RWPE1 (cell line): ENCODE measurements around the gene CTU2.

Experiments used
- CTCF ChIA-PET: fragments of 350-600 bp; sonication (Branson Sonifier 250); formaldehyde crosslinking; extraction: SDS; loops from one replicate; lab custom pipeline; 2021; lab: Yijun Ruan, JAX
- POLR2A ChIA-PET: fragments of 400-600 bp; formaldehyde crosslinking; extraction: SDS; loops from one replicate; lab custom pipeline; 2020; ENCODE audit warnings: antibody characterized with exemption; ENCODE audit not compliant: low non-redundant PET; lab: Yijun Ruan, JAX
- DNase-seq: peaks from one replicate; pipeline ENCODE4 v3.0.0; 2012; ENCODE audit warnings: low spot score
- H3K27ac ChIP-seq: fragments of 450-650 bp; 2 replicates; pipeline ENCODE4 v1.5.1; 2017
- CTCF ChIP-seq: fragments of 450-650 bp; conservative IDR thresholded peaks from 2 replicates; pipeline ENCODE4 v1.5.1; 2017; ENCODE audit warnings: low read depth, mild to moderate bottlenecking

The CTU2 gene

DNA sequence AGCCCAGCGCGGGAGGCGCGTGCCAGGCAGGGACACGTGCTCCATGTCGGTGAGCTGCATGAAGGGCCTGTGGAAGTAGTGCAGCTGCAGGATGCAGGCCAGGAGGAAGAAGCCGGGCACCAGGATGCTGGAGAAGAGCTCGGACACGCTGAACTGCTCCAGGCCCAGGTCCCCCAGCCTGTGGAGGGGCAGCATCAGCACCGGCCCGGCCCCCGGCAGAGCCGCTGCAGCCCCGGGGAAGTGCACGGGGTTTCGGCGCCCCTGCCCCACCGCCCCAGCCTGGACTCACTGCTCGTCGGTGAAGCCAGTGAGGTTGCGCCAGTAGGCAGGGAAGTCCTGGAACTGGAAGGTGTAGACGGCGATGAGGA is 28.0 kb downstream of the CTU2 start:
- no peak for TF ChIP-seq CTCF
- CTCF ChIA-PET, result interaction anchor here (1.9 kb wide), 1 partner anchor 9 kb away, joined by 5 read pairs; no protein-coding TSS in a partner anchor
- H3K27ac ChIP-seq, result peak overlapping the region; percentile 63
- POLR2A ChIA-PET, result interaction anchor here (0.5 kb wide), 1 partner anchor 12 kb away, joined by 3 read pairs; no protein-coding TSS in a partner anchor
- DNase-seq, result no peak

DNA sequence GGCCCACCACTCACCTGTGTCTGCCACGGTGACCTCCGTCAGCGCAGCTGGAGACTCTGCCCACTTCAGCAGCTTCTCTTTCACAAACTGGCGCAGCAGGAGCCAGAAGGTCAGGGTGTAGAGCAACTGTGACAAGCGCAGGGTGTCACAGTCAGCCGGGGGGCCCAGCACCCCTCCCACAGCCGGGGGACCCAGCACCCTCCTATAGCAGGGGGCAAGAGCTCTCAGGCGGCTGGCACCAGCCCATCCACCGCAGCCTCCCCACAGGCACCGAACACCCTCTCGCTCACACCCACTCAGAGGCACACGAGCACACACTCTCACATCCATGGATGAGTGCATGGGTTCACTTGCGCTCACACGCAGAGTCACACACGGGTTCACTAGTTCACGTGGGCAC is 28.8 kb downstream of the CTU2 start:
- no peak for TF ChIP-seq CTCF
- ChIA-PET POLR2A (interaction anchor here (0.5 kb wide), 1 partner anchor 11 kb away, joined by 3 read pairs; no protein-coding TSS in a partner anchor), CTCF (interaction anchor here (0.8 to 6.4 kb wide), 3 partner anchors 8 to 50 kb away, joined by 3 to 55 read pairs (median 5); partner anchors contain the start of gene PIEZO1)
- H3K27ac ChIP-seq, result peak overlapping the region; percentile 63
- DNase-seq, result no peak

DNA sequence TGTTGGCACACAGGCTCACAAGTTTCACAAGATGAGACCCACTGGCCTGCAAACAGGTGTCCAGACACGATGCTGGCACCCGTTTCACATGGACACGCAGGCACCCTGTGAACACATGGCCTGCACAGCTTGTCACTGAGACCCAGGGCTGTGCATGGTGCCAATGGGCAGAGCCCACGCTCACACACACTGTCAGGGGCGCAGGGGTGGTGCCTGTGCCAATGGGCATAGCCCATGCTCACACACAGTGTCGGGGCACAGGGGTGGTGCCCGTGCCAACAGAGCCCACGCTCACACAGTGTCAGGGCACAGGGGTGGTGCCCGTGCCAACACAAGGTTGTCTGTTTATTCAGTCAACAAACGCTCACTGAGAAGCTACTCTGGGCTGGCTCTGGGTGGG is 29.3 kb downstream of the CTU2 start:
- CTCF ChIA-PET, result interaction anchor here (0.6 to 6.4 kb wide), 3 partner anchors 11 to 50 kb away, joined by 3 to 55 read pairs (median 5); partner anchors contain the start of gene PIEZO1
- no peak for DNase-seq
- POLR2A ChIA-PET, result no interaction called here

DNA sequence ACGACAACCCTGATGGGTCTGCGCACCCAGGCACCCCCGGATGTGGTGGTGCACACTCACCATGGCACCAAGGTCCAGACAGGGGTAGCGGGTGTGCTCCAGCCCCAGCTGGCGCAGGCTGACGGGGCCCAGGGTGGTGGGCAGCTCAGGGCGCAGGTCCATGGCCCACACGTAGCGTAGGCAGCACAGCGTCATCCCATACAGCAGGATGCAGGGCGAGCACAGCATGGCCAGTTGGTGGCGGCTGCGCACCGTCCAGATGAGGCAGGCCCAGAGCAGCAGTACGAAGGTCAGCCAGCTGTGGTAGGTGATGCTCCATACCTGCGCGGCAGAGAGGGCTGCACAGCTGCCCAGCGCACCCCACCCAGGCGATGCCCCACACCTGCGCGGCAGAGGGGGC is 29.8 kb downstream of the CTU2 start:
- H3K27ac ChIP-seq, result no peak overlapping the region
- POLR2A ChIA-PET, result no interaction called here
- CTCF ChIA-PET, result interaction anchor here (0.6 to 6.4 kb wide), 6 partner anchors 12 to 431 kb away, joined by 3 to 55 read pairs (median 9); partner anchors contain the start of gene PIEZO1
- DNase-seq, result no peak
- TF ChIP-seq CTCF, result no peak

More for the DNA sequence above, 29.3 kb downstream of the CTU2 start:
- 0 out of 2 replicates have a peak overlapping the region, but pooled peaks have one; percentile 63 for H3K27ac ChIP-seq
- no peak for TF ChIP-seq CTCF

DNA sequence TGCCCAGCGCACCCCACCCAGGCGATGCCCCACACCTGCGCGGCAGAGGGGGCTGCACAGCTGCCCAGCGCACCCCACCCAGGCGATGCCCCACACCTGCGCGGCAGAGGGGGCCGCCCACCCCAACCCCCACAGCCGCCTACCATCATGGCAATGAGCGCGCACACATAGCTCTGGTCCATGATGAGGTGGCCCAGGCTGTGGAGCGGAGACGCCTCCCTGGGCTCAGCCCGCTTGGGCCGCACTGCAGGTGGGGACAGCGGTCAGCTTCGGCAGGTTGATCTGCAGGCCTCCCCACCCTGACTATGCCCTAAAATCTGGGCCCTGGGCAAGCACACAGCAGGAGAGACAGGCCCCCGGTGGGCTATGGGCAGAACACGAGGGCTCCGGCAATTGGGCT is 30.2 kb downstream of the CTU2 start:
- no peak overlapping the region; the same call in 1 of the 2 replicates for H3K27ac ChIP-seq
- DNase-seq, result no peak
- TF ChIP-seq CTCF, result no peak
- CTCF ChIA-PET, result interaction anchor here (0.6 to 6.4 kb wide), 10 partner anchors 12 to 431 kb away, joined by 3 to 55 read pairs (median 9); partner anchors contain the start of gene PIEZO1
- POLR2A ChIA-PET, result interaction anchor here (0.6 kb wide), 1 partner anchor 37 kb away, joined by 4 read pairs; no protein-coding TSS in a partner anchor

DNA sequence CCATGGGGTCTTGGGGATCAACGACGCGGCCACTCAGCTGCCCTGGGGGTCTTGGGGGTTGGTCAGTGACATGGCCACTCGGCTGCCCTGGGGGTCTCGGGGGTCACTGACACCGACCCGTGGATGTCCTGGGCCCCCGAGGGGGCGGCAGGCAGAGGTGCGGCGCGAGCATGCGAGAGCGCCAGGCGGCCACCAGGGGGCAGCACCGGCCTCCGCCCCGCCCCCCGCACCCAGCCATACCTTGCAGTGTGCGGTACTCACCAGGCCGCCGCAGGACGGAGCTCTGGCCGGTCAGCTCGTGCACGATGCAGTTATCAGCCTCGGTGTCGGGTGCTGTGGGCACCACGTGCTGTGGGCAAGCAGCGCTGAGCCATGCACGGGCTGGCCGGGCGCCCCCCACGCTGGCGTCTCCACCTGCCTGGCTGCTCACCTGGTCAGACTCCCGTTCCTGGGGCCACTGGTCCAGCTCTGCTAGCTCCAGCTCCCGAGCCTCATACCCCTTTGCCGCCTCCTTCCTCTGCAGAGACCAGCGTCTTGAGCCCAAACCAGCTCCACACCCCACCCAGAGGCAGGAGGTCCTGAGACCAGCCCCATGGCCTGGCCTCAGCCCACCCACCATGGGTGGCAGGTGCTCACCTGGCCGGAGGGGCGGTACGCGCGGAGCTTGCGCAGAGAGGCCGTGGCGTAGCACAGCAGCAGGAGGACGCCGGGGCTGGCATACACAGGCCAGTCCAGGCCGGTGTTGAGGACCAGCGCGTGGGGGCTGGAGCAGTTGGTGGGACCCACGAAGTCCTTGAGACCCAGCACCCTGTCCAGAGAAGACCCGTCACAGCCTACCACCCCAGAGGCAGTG is 31.2 kb downstream of the CTU2 start:
- peak; percentile 96 for TF ChIP-seq CTCF
- peak; percentile 75 for DNase-seq
- POLR2A ChIA-PET, result interaction anchor here (0.6 to 0.8 kb wide), 2 partner anchors 17 to 36 kb away, joined by 4 to 6 read pairs; no protein-coding TSS in a partner anchor
- peak overlapping the region; percentile 57 for H3K27ac ChIP-seq
- CTCF ChIA-PET, result interaction anchor here (0.5 to 6.4 kb wide), 30 partner anchors 8 to 89 kb away, joined by 3 to 55 read pairs (median 5); partner anchors contain the start of genes CDT1, CTU2, PIEZO1 and RNF166
